ENCODE data around the gene KCNMA1.

Gene KCNMA1

GRCh38 chr10:76868098-76868977 is 769.3 kb downstream of the KCNMA1 start:
- peak; percentile 48 for DNase-seq

- no peak for DNase-seq
Observed at GRCh38 chr10:76866841-76867586, 770.6 kb downstream of the KCNMA1 start.

GRCh38 chr10:76864922-76865321 is 772.7 kb downstream of the KCNMA1 start:
- no peak for DNase-seq

GRCh38 chr10:76858721-76859120 is 778.9 kb downstream of the KCNMA1 start:
- no peak for DNase-seq

- no peak for DNase-seq
Observed at GRCh38 chr10:76840802-76841201, 796.8 kb downstream of the KCNMA1 start.

GRCh38 chr10:76839276-76839675 is 798.3 kb downstream of the KCNMA1 start:
- DNase-seq: peak; percentile 40

GRCh38 chr10:76830218-76830617 is 807.4 kb downstream of the KCNMA1 start:
- DNase-seq: no peak

- no peak for DNase-seq
Observed at GRCh38 chr10:76829724-76830123, 807.9 kb downstream of the KCNMA1 start.
